B cell (primary cell): ENCODE data around the gene KRT77. TPM values are rescaled to one million over a fixed set of nuclear protein-coding genes. Genes with fewer than 3 reads are reported as not detected.

Experiments
- ATAC-seq: fragments of 200-7000 bp; cut with Tn5 transposase; one replicate; pipeline ENCODE4 v1.10.0; 2021; ENCODE audit warnings: low read depth, mild to moderate bottlenecking, moderate number of reproducible peaks, moderate library complexity
- CTCF ChIA-PET: fragments of 350-600 bp; sonication (Branson Sonifier 250); formaldehyde crosslinking; loops from one replicate; lab custom pipeline; 2021; ENCODE audit warnings: antibody characterized with exemption, inconsistent platforms; lab: Charles Lee
- POLR2A ChIA-PET: fragments of 350-600 bp; sonication (Branson Sonifier 250); formaldehyde crosslinking; loops from one replicate; lab custom pipeline; 2021; ENCODE audit warnings: antibody characterized with exemption; lab: Charles Lee
- DNase-seq: peaks from one replicate; pipeline ENCODE4 v3.0.0; 2013
- H2AFZ ChIP-seq: 2 replicates; pipeline ENCODE4 v1.6.1; 2012; ENCODE audit warnings: mild to moderate bottlenecking, low read depth, low read length; ENCODE audit not compliant: insufficient read depth, poor library complexity, severe bottlenecking
- H3K27ac ChIP-seq, 2 donors: 1 replicate in 1 of 2; 2 replicates in 1 of 2; pipeline ENCODE4 v1.5.1; 2012 to 2013; ENCODE audit warnings: low read length in 2 of 2, mild to moderate bottlenecking in 2 of 2, moderate library complexity in 1 of 2
- H3K27me3 ChIP-seq, 4 experiments: fragments of 200-600 bp in 1 of 4; sonication (generic) in 1 of 4; replicated peaks in 1 of 4; 1 replicate in 2 of 4; 2 replicates in 2 of 4; pipeline versions ENCODE4 v1.6.1 to v1.7.0; 2013 to 2016; ENCODE audit warnings: low read length in 3 of 4, mild to moderate bottlenecking in 2 of 4, mixed read lengths in 1 of 4, moderate library complexity in 1 of 4; ENCODE audit not compliant: insufficient read depth in 4 of 4, control insufficient read depth in 3 of 4; ENCODE audit errors: control extremely low read depth in 1 of 4
- H3K36me3 ChIP-seq, 2 experiments: replicated peaks in 1 of 2; 1 replicate in 1 of 2; 2 replicates in 1 of 2; pipeline versions ENCODE4 v1.6.1 to v1.7.1; 2013; ENCODE audit warnings: low read length in 1 of 2; ENCODE audit not compliant: insufficient read depth in 2 of 2, control insufficient read depth in 1 of 2; ENCODE audit errors: control extremely low read depth in 1 of 2, extremely low read depth in 1 of 2
- H3K4me1 ChIP-seq, 2 donors: fragments of 200-600 bp in 1 of 2; sonication (generic) in 1 of 2; 1 replicate in 1 of 2; 2 replicates in 1 of 2; pipeline versions ENCODE4 v1.5.1 to v1.6.1; 2013 to 2017; ENCODE audit warnings: low read length in 2 of 2; ENCODE audit not compliant: control insufficient read depth in 2 of 2, insufficient read depth in 2 of 2
- H3K4me2 ChIP-seq: replicated peaks from 2 replicates; pipeline ENCODE3; 2012; ENCODE audit warnings: mild to moderate bottlenecking, low read depth, low read length; ENCODE audit not compliant: poor library complexity, severe bottlenecking
- H3K4me3 ChIP-seq, 5 experiments: fragments of 200-600 bp in 1 of 5; sonication (generic) in 1 of 5; 1 replicate in 3 of 5; 2 replicates in 2 of 5; pipeline versions ENCODE4 v1.5.1 to v1.7.0; 2011 to 2016; ENCODE audit warnings: low read length in 4 of 5, mild to moderate bottlenecking in 4 of 5, low read depth in 2 of 5, control low read depth in 1 of 5, moderate library complexity in 1 of 5; ENCODE audit not compliant: insufficient read depth in 1 of 5; ENCODE audit errors: control extremely low read depth in 1 of 5, extremely low read depth in 1 of 5
- H3K79me2 ChIP-seq: fragments of 200-600 bp; sonication (generic); one replicate; pipeline ENCODE4 v1.6.0; 2016; ENCODE audit warnings: low read length; ENCODE audit not compliant: control insufficient read depth, insufficient read depth
- H3K9ac ChIP-seq: fragments of 200-600 bp; sonication (generic); 2 replicates; pipeline ENCODE4 v1.6.1; 2017; ENCODE audit warnings: mild to moderate bottlenecking, low read length, moderate library complexity
- H3K9me3 ChIP-seq, 3 donors: one replicate each; pipeline versions ENCODE4 v1.6.1 to v1.7.1; 2013; ENCODE audit warnings: low read length in 2 of 3; ENCODE audit not compliant: control insufficient read depth in 2 of 3, insufficient read depth in 1 of 3; ENCODE audit errors: control extremely low read depth in 1 of 3
- H4K20me1 ChIP-seq: 2 replicates; pipeline ENCODE4 v1.6.0; 2012; ENCODE audit warnings: mild to moderate bottlenecking, low read length; ENCODE audit not compliant: insufficient read depth, control insufficient read depth, poor library complexity, severe bottlenecking
- H3K27ac Mint-ChIP-seq: one replicate; pipeline ENCODE4 v1.8.0; 2021; ENCODE audit warnings: mixed read lengths
- H3K27me3 Mint-ChIP-seq: one replicate; pipeline ENCODE4 v1.8.0; 2021; ENCODE audit warnings: mixed read lengths
- H3K4me1 Mint-ChIP-seq: one replicate; pipeline ENCODE4 v1.8.0; 2021; ENCODE audit warnings: mixed read lengths
- H3K4me3 Mint-ChIP-seq: one replicate; pipeline ENCODE4 v1.8.0; 2021; ENCODE audit warnings: mixed read lengths
- H3K9me3 Mint-ChIP-seq: one replicate; pipeline ENCODE4 v1.8.0; 2022; ENCODE audit warnings: mixed read lengths; ENCODE audit not compliant: insufficient read depth
- EZH2 ChIP-seq: IDR thresholded peaks from 2 replicates; pipeline ENCODE4 v1.6.1; 2012; ENCODE audit warnings: borderline replicate concordance, low read depth, mild to moderate bottlenecking, moderate library complexity, low read length; ENCODE audit not compliant: insufficient read depth, poor library complexity, severe bottlenecking
- WGBS: methylation state at CpG from one replicate; pipeline ENCODE4 v1.1.5; 2013; ENCODE audit warnings: missing lambda C conversion rate; ENCODE audit not compliant: insufficient coverage; 5-methylcytosine and 5-hydroxymethylcytosine counted together
- intact Hi-C: fragments of 100-400 bp; cut with micrococcal nuclease; formaldehyde crosslinking; loops from one replicate; pipeline ENCODE4 v1.10.0; 2022
- polyA plus RNA-seq: library from polyadenylated mRNA; depleted of rRNA; stranded (reverse); fragments of >200 nt; gene quantifications from 2 replicates; pipeline ENCODE4 v1.2.3, GENCODE V29; 2012
- total RNA-seq, 2 donors: library from RNA; stranded (reverse); fragments of 120-200 nt in 1 of 2; gene quantifications; 1 replicate in 1 of 2; 2 replicates in 1 of 2; pipeline versions ENCODE4 v1.2.3 to v1.2.4, GENCODE V29; 2013 to 2022
- TF ChIP-seq, protein P1 (sequence below): fragments of 200-600 bp; IDR thresholded peaks from one replicate; pipeline ENCODE4 v1.8.0; 2022; ENCODE audit warnings: antibody characterized with exemption, mild to moderate bottlenecking

The KRT77 gene
- total and polyA plus RNA-seq, 2 donors (not counting 1 experiment from before 2014, with no cell fraction given): not detected

DNA sequence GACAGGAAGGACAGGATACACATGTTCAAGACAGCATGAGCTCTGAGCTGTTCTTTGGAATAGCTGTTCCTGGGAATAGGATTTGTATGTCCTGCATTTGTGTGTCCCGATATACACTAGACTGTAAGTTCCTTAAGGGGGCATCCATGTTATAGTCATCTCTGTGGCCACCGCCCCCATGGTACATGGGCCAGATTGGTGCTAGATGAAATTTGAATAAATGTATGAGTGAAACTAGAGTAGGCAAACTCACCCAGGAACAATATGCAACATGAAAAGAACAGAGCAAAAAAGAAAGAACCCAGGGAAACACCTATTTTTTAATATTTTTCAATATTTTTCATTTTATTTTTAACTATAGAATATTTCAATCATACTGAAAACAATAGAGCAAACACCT lies 25.1 kb upstream of the KRT77 start:
- intact Hi-C loops: no loop called here

GRCh38 chr12:52727037-52727436 lies 23.7 kb upstream of the KRT77 start:
- Histone ChIP-seq H4K20me1 (no peaks in the 10 kb centered on the region), H3K27me3 (peaks cover 0 to 3% (median 0%) of the 10 kb centered on the region in 4 experiments), H3K4me2 (no peak overlapping the region), H3K4me3 (no peak overlapping the region), H3K27ac (no peak overlapping the region), H3K9ac (no peak overlapping the region), H3K36me3 (no peaks in the 10 kb centered on the region), H3K9me3 (no peaks in the 10 kb centered on the region), H3K4me1 (no peaks in the 10 kb centered on the region), H2AFZ (no peak overlapping the region), H3K79me2 (no peaks in the 10 kb centered on the region)
- H3K27ac Mint-ChIP-seq: no peak overlapping the region
- H3K4me1 Mint-ChIP-seq: no peaks in the 10 kb centered on the region
- no peak for ATAC-seq
- TF ChIP-seq, protein P1, sequence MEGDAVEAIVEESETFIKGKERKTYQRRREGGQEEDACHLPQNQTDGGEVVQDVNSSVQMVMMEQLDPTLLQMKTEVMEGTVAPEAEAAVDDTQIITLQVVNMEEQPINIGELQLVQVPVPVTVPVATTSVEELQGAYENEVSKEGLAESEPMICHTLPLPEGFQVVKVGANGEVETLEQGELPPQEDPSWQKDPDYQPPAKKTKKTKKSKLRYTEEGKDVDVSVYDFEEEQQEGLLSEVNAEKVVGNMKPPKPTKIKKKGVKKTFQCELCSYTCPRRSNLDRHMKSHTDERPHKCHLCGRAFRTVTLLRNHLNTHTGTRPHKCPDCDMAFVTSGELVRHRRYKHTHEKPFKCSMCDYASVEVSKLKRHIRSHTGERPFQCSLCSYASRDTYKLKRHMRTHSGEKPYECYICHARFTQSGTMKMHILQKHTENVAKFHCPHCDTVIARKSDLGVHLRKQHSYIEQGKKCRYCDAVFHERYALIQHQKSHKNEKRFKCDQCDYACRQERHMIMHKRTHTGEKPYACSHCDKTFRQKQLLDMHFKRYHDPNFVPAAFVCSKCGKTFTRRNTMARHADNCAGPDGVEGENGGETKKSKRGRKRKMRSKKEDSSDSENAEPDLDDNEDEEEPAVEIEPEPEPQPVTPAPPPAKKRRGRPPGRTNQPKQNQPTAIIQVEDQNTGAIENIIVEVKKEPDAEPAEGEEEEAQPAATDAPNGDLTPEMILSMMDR: no peak
- H3K4me3 Mint-ChIP-seq: no peak overlapping the region
- no peak for DNase-seq
- H3K9me3 Mint-ChIP-seq: no peaks in the 10 kb centered on the region
- ChIA-PET CTCF (no interaction called here), POLR2A (no interaction called here)
- WGBS: 91% methylated on average over 4 of the region's 4 CpGs
- H3K27me3 Mint-ChIP-seq: peaks cover 14% of the 10 kb centered on the region
- intact Hi-C loops: no loop called here

More for the DNA sequence above, 25.1 kb upstream of the KRT77 start:
- Histone ChIP-seq H3K9ac (no peak overlapping the region), H3K4me1 (no peaks in the 10 kb centered on the region), H3K27ac (no peak overlapping the region), H4K20me1 (no peaks in the 10 kb centered on the region), H3K27me3 (no peaks in the 10 kb centered on the region), H3K4me2 (no peak overlapping the region), H3K9me3 (no peaks in the 10 kb centered on the region), H2AFZ (no peak overlapping the region), H3K79me2 (no peaks in the 10 kb centered on the region), H3K4me3 (no peak overlapping the region), H3K36me3 (no peaks in the 10 kb centered on the region)
- Mint-ChIP-seq H3K4me3 (no peak overlapping the region), H3K27me3 (peaks cover 14% of the 10 kb centered on the region), H3K9me3 (no peaks in the 10 kb centered on the region), H3K4me1 (no peaks in the 10 kb centered on the region), H3K27ac (no peak overlapping the region)
- TF ChIP-seq, protein P1: no peak
- TF ChIP-seq EZH2: no peak
- ChIA-PET POLR2A (no interaction called here), CTCF (no interaction called here)
- DNase-seq (no peak), ATAC-seq (no peak)
- WGBS: 80% methylated on average over 1 of the region's 2 CpGs
